Stomach (tissue), 4 donors: ENCODE results near the gene ZNRF2.

Experiments
- POLR2A ChIP-seq, 4 donors: fragments of 450-650 bp; IDR thresholded peaks; one replicate each; pipeline ENCODE4 v1.6.1; 2016; ENCODE audit warnings: antibody characterized with exemption in 4 of 4, control low read depth in 2 of 4, mild to moderate bottlenecking in 1 of 4, moderate library complexity in 1 of 4
- POLR2AphosphoS5 ChIP-seq, 3 donors: sonication (generic); formaldehyde crosslinking; IDR thresholded peaks; one replicate each; pipeline ENCODE4 v1.6.1; 2016; ENCODE audit warnings: antibody characterized with exemption in 3 of 3
- TF ChIP-seq, protein P1 (sequence below), 7 experiments: fragments of 450-650 bp in 4 of 7; fragments of 200-600 bp in 3 of 7; sonication (generic) in 3 of 7; IDR thresholded peaks; one replicate each; pipeline ENCODE4 v1.5.1; 2016 to 2019; ENCODE audit warnings: antibody characterized with exemption in 7 of 7, control low read depth in 2 of 7, mild to moderate bottlenecking in 1 of 7

DNA sequence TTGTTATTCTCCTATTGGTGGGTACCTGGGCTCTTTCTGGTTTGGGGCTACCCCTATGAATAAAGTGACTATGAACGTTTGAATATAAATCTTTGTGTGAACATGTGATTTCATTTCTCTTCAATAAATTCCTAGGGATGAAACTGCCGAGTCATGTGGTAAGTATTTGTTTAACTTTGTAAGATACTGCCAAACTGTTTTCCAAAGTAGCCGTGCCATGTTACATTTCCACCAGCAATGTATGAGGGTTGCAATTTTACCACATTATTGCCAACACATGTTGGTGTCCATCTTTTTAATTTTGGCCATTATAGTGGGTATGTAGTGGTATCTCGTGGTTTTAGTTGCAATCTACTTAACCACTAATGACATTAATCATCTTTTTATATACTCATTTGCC, 94.7 kb downstream of the ZNRF2 start:
- TF ChIP-seq, protein P1, sequence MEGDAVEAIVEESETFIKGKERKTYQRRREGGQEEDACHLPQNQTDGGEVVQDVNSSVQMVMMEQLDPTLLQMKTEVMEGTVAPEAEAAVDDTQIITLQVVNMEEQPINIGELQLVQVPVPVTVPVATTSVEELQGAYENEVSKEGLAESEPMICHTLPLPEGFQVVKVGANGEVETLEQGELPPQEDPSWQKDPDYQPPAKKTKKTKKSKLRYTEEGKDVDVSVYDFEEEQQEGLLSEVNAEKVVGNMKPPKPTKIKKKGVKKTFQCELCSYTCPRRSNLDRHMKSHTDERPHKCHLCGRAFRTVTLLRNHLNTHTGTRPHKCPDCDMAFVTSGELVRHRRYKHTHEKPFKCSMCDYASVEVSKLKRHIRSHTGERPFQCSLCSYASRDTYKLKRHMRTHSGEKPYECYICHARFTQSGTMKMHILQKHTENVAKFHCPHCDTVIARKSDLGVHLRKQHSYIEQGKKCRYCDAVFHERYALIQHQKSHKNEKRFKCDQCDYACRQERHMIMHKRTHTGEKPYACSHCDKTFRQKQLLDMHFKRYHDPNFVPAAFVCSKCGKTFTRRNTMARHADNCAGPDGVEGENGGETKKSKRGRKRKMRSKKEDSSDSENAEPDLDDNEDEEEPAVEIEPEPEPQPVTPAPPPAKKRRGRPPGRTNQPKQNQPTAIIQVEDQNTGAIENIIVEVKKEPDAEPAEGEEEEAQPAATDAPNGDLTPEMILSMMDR (IDR thresholded peaks at IDR 0.05) = no peak
- TF ChIP-seq POLR2A (IDR thresholded peaks at IDR 0.05) (no peak), POLR2AphosphoS5 (IDR thresholded peaks at IDR 0.05) (no peak)
